ENCODE data around the gene RSL24D1.

The RSL24D1 gene

GRCh38 chr15:55196458-55197361 is at the start of gene RSL24D1:
RSL24D1 (minus strand) TSS chr15:55196941; CDS start chr15:55196890, 51 bp downstream.
- peak; percentile 98 for DNase-seq (ENCODE audit: low read depth)

DNA sequence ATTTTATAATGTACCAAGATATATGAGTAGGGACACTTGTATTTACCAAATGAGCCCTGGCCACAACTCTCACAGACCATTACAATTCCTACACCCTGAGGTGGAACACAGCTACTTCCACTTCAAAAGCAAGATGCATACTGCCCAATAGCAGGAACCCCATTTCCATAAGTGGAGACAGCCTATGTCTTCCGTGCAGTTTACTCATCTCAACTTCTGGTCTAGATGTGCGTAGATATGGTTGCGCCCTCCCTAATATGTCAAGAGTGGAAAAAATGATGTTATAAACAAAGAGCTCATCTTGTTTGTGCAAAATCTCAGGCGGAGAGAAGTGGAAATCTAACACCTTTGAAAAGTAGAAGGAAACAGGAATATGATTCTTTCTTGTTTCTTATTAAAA is 48.3 kb upstream of the RSL24D1 start:
- no peak for DNase-seq (ENCODE audit: low read depth)

DNA sequence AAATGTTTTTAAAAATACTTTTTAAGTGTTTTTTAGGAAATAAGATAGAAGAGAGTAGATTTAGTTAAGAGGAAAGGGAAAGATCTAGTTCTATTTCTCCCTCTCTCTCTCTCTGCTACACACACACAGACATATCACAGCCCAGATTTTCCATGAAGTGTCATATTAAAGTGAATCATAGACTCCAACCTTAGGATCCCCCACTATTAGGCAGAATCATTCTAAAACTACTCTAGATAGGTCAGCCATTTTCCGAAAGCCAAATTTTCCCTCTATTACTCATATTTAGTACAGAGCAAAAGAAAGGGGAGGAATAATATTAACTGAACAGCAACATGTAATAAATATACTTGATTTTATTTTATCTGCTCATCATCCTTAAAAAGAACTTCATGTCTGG is 45.1 kb upstream of the RSL24D1 start:
- DNase-seq (ENCODE audit: low read depth), result no peak

DNA sequence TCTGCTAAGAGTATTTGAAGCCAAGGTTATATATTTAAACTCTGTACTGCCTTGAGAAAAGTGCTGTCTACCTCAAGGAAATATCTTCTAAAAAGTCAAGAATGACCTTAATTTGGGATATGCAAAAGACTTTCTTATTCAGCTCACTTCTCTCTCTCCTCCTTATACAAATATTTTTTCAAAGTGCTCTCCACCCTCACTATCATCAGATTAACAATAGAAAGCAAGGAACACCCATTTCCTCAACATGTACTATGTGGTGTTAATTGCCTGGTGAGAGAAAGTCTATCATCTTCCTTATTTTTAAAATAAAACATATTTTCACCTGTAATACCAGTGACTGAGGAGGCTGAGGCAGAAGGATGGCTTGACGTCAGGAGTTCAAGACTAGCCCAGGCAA is 44.4 kb upstream of the RSL24D1 start:
- DNase-seq (ENCODE audit: low read depth), result no peak

DNA sequence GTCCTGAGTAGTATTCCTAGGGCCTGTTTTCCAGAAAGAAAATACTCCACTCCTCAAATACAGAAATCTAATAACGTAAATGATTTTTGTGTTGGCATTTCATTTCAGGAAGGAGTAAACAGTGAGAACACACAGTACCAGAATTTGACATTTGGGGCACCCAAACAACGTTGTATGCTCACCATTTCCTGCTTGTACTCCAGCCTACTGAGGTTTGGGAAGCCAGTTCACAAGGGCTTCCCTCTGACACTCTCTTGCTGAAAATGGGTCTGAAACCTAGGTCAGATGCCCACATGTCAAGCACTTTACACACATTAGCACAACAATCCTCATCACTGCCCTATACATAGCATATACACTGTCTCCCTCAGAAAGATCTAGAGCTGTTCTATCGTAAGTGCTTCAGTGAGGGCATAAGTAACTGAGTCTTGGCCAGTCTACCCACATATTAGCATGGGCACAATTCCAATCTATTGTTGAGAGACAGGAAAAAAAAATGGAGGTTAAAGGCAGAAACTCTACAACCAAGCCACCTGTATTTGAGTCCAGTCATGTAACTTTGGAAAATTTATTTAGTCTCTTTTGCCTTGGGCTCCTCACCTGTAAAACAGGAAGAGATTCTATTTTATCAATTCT is 43.5 kb upstream of the RSL24D1 start:
- no peak for DNase-seq (ENCODE audit: low read depth)

DNA sequence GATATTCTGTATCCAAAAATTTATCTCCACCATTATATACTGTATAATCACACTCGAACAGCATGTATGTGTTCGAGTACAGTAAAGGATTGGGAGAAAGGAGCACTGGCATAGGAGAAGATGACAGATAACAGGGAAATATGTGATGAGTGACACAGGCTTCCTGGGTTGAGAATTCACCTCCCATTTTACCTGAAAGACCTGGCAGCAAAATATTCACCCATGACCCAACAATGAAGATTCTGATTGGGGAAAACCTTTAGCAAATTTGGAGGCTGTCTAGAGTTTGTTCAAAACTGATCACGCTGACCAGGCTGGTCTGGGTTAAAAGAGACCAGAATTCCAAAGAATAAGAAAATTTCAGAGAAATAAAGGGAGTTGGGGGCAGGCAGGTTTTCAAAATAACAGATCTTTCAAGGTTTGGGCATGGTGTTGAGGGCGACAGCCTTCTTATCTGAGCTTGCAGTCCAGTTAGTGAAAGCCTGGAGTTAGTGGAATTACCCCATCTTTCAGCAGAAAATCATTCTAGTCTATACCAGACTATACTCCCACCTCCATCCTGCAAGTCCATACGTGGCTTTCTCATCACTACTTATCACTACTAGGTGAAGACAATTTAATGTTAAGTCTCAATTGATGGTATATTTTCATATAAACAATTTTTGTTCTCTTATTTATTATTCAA is 42.8 kb upstream of the RSL24D1 start:
- no peak for DNase-seq (ENCODE audit: low read depth)

- no peak for DNase-seq (ENCODE audit: low read depth)
Measured at GRCh38 chr15:55238877-55239276, 42.1 kb upstream of the RSL24D1 start.

- no peak for DNase-seq (ENCODE audit: low read depth)
Measured at GRCh38 chr15:55237219-55238130, 40.7 kb upstream of the RSL24D1 start.

DNA sequence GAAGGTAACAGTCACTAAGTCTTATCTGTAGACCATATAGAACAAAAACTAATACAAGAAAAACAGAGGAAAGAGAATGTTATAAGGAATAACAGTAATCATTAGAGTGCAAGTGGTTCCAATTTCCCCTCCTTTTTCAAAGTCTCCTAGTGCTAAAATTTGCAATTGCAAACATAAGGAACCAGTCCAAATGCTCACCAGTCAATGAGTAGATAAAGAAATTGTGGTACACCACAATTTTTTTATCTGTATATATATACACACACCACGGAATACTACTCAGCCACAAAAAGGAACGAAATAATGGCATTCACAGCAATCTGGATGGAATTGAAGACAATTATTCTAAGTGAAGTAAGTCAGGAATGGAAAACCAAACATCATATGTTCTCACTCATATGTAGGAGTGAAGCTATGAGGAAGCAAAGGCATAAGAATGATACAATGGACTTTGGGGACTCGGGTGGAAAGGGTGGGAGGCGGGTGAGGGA is 38.9 kb upstream of the RSL24D1 start:
- no peak for DNase-seq (ENCODE audit: low read depth)

DNA sequence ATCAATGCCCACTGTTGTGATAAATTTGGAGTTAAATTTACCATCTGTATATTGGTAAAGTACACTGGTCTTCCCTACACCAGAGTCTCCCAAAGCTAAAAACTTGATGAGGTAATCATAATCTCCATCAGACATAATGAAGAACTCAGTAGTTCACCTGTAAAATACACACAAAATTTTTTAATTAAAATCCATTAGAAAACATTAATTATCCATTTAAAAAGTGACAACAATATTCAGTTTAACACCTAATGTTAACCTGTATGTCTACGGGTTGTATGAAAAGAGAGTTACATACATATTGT is 38.0 kb upstream of the RSL24D1 start:
- DNase-seq (ENCODE audit: low read depth), result no peak

- DNase-seq (ENCODE audit: low read depth), result no peak
Measured at GRCh38 chr15:55234104-55234799, 37.5 kb upstream of the RSL24D1 start.

GRCh38 chr15:55231455-55231854 is 34.7 kb upstream of the RSL24D1 start:
- DNase-seq (ENCODE audit: low read depth), result no peak

DNA sequence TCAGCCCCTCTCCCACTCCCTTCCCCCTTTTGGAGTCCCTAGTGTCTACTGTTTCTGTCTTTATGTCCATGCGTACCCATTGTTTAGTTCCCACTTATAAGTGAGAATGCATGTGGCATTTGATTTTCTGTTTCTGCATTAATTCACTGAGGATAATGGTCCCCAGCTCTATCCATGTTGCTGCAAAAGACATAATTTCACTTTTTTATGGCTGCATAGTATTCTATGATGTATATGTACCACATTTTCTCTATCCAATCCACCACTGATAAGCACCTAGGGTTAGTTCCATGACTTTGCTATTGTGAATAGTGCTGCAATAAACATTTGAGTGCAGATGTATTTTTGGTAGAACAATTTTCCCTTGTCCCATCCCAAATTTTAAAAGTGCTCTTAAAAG is 34.2 kb upstream of the RSL24D1 start:
- DNase-seq (ENCODE audit: low read depth), result no peak

DNA sequence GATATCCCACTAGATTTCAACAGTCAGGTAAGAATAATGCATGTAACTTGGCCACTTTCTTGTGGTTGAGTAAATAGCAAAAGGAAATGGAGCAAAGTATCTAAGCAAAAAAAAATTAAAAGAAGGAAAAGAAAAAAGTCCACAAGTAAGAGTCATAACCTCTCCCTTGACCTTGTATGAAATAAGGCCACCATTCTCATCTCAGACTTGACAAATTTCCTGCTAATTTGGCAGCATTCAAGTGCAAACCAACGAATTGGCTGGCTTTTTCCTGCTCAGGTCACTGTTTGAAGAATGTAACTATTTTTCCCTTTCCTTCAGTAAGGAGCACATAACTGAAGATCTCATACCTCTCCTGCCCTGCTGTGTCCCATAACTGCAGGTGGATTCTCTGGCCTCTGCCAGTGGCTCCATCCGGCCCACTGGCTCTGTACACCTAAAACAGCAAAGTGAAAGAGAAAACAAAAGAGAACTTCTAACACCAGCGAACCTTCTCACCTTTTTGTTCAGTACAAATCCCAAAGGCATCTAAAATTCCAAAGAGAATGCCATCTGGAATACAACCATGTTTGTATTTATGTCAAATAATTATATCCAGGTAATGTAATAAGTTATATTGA is 33.4 kb upstream of the RSL24D1 start:
- no peak for DNase-seq (ENCODE audit: low read depth)

GRCh38 chr15:55226127-55226526 is 29.4 kb upstream of the RSL24D1 start:
- no peak for DNase-seq (ENCODE audit: low read depth)

GRCh38 chr15:55224892-55225291 is 28.2 kb upstream of the RSL24D1 start:
- DNase-seq (ENCODE audit: low read depth), result no peak

GRCh38 chr15:55222588-55222987 is 25.8 kb upstream of the RSL24D1 start:
- no peak for DNase-seq (ENCODE audit: low read depth)

DNA sequence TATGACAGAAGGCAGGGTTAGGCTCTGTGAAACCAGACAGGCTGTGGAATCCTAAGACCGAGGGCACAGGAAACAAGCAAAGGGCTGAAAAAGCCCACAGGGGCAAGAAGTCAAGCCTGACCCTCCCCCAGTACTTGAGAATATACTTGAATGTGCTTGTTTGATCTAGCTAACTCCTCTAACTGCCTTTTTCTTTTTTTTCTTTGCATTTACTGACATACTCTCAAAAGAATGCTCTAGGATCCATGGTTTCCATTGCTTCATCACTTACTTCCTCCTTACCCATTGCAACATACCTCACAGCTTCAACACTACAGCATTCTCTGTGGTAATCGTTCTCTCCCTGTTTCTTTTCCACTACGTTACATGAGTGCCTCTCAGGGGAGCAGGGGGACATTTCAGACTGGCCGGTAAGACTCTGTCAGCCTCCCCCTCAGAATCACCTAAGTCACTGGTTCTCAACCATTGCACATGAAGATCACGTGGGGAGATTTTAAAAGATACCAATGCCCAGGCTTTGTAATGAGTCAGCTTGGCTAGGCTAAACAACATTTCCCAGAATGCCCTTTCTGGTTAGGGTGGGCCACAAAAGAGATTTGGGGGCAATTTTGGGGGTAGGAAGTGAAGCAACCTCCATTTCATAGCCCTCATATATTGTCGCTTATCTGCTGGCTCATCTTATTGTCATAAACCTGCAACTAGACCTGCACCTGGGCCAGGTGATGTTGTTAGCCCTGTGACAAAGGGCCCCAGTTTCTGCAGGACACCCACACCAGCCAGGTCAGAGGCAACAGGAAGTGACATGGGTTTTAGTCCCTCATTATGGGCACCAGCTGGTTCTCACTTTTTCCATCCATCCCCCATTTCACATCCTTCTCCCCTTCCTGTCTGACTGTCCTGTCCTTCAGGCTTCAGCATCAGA is 24.6 kb upstream of the RSL24D1 start:
- peak; percentile 95 for DNase-seq (ENCODE audit: low read depth)

- no peak for DNase-seq (ENCODE audit: low read depth)
Measured at GRCh38 chr15:55220606-55221005, 23.9 kb upstream of the RSL24D1 start.

DNA sequence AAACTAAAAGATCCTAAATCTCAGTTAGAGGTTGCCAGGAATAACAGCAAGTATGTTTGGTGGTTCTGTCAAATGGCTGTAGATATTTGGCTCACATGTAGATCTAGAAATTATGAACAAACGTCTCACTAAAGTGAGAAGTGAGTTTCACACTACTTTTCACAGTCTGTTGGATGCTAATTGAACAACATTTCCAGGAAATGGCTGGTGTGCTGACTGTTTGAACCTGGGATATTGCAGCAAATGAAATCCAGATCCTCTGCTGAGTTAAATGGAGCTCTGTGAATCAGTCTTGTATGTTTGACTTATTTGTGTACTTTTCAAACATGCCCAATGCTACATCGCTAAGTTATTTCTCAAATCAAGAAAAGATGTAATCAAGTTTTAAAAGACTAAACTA is 21.3 kb upstream of the RSL24D1 start:
- peak; percentile 33 for DNase-seq (ENCODE audit: low read depth)

Data from fibroblast of gingiva (primary cell).